B cell (primary cell): Measurements from ENCODE around the gene TMEM164. TPM values are rescaled to one million over a fixed set of nuclear protein-coding genes. Genes with fewer than 3 reads are reported as not detected.
A peak's percentile ranks its signal among the peaks of the same experiment; 100 is the strongest.

ENCODE experiments used
- ATAC-seq: fragments of 200-7000 bp; cut with Tn5 transposase; one replicate; pipeline ENCODE4 v1.10.0; 2021; ENCODE audit warnings: low read depth, mild to moderate bottlenecking, moderate number of reproducible peaks, moderate library complexity
- CTCF ChIA-PET: fragments of 350-600 bp; sonication (Branson Sonifier 250); formaldehyde crosslinking; loops from one replicate; lab custom pipeline; 2021; ENCODE audit warnings: antibody characterized with exemption, inconsistent platforms; lab: Charles Lee
- POLR2A ChIA-PET: fragments of 350-600 bp; sonication (Branson Sonifier 250); formaldehyde crosslinking; loops from one replicate; lab custom pipeline; 2021; ENCODE audit warnings: antibody characterized with exemption; lab: Charles Lee
- DNase-seq: peaks from one replicate; pipeline ENCODE4 v3.0.0; 2013
- H2AFZ ChIP-seq: 2 replicates; pipeline ENCODE4 v1.6.1; 2012; ENCODE audit warnings: mild to moderate bottlenecking, low read depth, low read length; ENCODE audit not compliant: insufficient read depth, poor library complexity, severe bottlenecking
- H3K27ac ChIP-seq, 2 donors: 1 replicate in 1 of 2; 2 replicates in 1 of 2; pipeline ENCODE4 v1.5.1; 2012 to 2013; ENCODE audit warnings: low read length in 2 of 2, mild to moderate bottlenecking in 2 of 2, moderate library complexity in 1 of 2
- H3K27me3 ChIP-seq, 4 experiments: fragments of 200-600 bp in 1 of 4; sonication (generic) in 1 of 4; replicated peaks in 1 of 4; 1 replicate in 2 of 4; 2 replicates in 2 of 4; pipeline versions ENCODE4 v1.6.1 to v1.7.0; 2013 to 2016; ENCODE audit warnings: low read length in 3 of 4, mild to moderate bottlenecking in 2 of 4, mixed read lengths in 1 of 4, moderate library complexity in 1 of 4; ENCODE audit not compliant: insufficient read depth in 4 of 4, control insufficient read depth in 3 of 4; ENCODE audit errors: control extremely low read depth in 1 of 4
- H3K36me3 ChIP-seq, 2 experiments: replicated peaks in 1 of 2; 1 replicate in 1 of 2; 2 replicates in 1 of 2; pipeline versions ENCODE4 v1.6.1 to v1.7.1; 2013; ENCODE audit warnings: low read length in 1 of 2; ENCODE audit not compliant: insufficient read depth in 2 of 2, control insufficient read depth in 1 of 2; ENCODE audit errors: control extremely low read depth in 1 of 2, extremely low read depth in 1 of 2
- H3K4me1 ChIP-seq, 2 donors: fragments of 200-600 bp in 1 of 2; sonication (generic) in 1 of 2; 1 replicate in 1 of 2; 2 replicates in 1 of 2; pipeline versions ENCODE4 v1.5.1 to v1.6.1; 2013 to 2017; ENCODE audit warnings: low read length in 2 of 2; ENCODE audit not compliant: control insufficient read depth in 2 of 2, insufficient read depth in 2 of 2
- H3K4me2 ChIP-seq: replicated peaks from 2 replicates; pipeline ENCODE3; 2012; ENCODE audit warnings: mild to moderate bottlenecking, low read depth, low read length; ENCODE audit not compliant: poor library complexity, severe bottlenecking
- H3K4me3 ChIP-seq, 5 experiments: fragments of 200-600 bp in 1 of 5; sonication (generic) in 1 of 5; 1 replicate in 3 of 5; 2 replicates in 2 of 5; pipeline versions ENCODE4 v1.5.1 to v1.7.0; 2011 to 2016; ENCODE audit warnings: low read length in 4 of 5, mild to moderate bottlenecking in 4 of 5, low read depth in 2 of 5, control low read depth in 1 of 5, moderate library complexity in 1 of 5; ENCODE audit not compliant: insufficient read depth in 1 of 5; ENCODE audit errors: control extremely low read depth in 1 of 5, extremely low read depth in 1 of 5
- H3K79me2 ChIP-seq: fragments of 200-600 bp; sonication (generic); one replicate; pipeline ENCODE4 v1.6.0; 2016; ENCODE audit warnings: low read length; ENCODE audit not compliant: control insufficient read depth, insufficient read depth
- H3K9ac ChIP-seq: fragments of 200-600 bp; sonication (generic); 2 replicates; pipeline ENCODE4 v1.6.1; 2017; ENCODE audit warnings: mild to moderate bottlenecking, low read length, moderate library complexity
- H3K9me3 ChIP-seq, 3 donors: one replicate each; pipeline versions ENCODE4 v1.6.1 to v1.7.1; 2013; ENCODE audit warnings: low read length in 2 of 3; ENCODE audit not compliant: control insufficient read depth in 2 of 3, insufficient read depth in 1 of 3; ENCODE audit errors: control extremely low read depth in 1 of 3
- H4K20me1 ChIP-seq: 2 replicates; pipeline ENCODE4 v1.6.0; 2012; ENCODE audit warnings: mild to moderate bottlenecking, low read length; ENCODE audit not compliant: insufficient read depth, control insufficient read depth, poor library complexity, severe bottlenecking
- H3K27ac Mint-ChIP-seq: one replicate; pipeline ENCODE4 v1.8.0; 2021; ENCODE audit warnings: mixed read lengths
- H3K27me3 Mint-ChIP-seq: one replicate; pipeline ENCODE4 v1.8.0; 2021; ENCODE audit warnings: mixed read lengths
- H3K4me1 Mint-ChIP-seq: one replicate; pipeline ENCODE4 v1.8.0; 2021; ENCODE audit warnings: mixed read lengths
- H3K4me3 Mint-ChIP-seq: one replicate; pipeline ENCODE4 v1.8.0; 2021; ENCODE audit warnings: mixed read lengths
- H3K9me3 Mint-ChIP-seq: one replicate; pipeline ENCODE4 v1.8.0; 2022; ENCODE audit warnings: mixed read lengths; ENCODE audit not compliant: insufficient read depth
- CTCF ChIP-seq: fragments of 200-600 bp; IDR thresholded peaks from one replicate; pipeline ENCODE4 v1.8.0; 2022; ENCODE audit warnings: antibody characterized with exemption, mild to moderate bottlenecking
- EZH2 ChIP-seq: IDR thresholded peaks from 2 replicates; pipeline ENCODE4 v1.6.1; 2012; ENCODE audit warnings: borderline replicate concordance, low read depth, mild to moderate bottlenecking, moderate library complexity, low read length; ENCODE audit not compliant: insufficient read depth, poor library complexity, severe bottlenecking
- WGBS: methylation state at CpG from one replicate; pipeline ENCODE4 v1.1.5; 2013; ENCODE audit warnings: missing lambda C conversion rate; ENCODE audit not compliant: insufficient coverage; 5-methylcytosine and 5-hydroxymethylcytosine counted together
- intact Hi-C: fragments of 100-400 bp; cut with micrococcal nuclease; formaldehyde crosslinking; loops from one replicate; pipeline ENCODE4 v1.10.0; 2022
- polyA plus RNA-seq: library from polyadenylated mRNA; depleted of rRNA; stranded (reverse); fragments of >200 nt; gene quantifications from 2 replicates; pipeline ENCODE4 v1.2.3, GENCODE V29; 2012
- total RNA-seq, 2 donors: library from RNA; stranded (reverse); fragments of 120-200 nt in 1 of 2; gene quantifications; 1 replicate in 1 of 2; 2 replicates in 1 of 2; pipeline versions ENCODE4 v1.2.3 to v1.2.4, GENCODE V29; 2013 to 2022

TMEM164 gene
- total and polyA plus RNA-seq, 2 donors (not counting 1 experiment from before 2014, with no cell fraction given): 9.4 to 26.6 TPM

GRCh38 chrX:110183314-110183713 is 180.4 kb downstream of the TMEM164 start:
- Histone ChIP-seq H3K4me1 (no peaks in the 10 kb centered on the region), H3K9me3 (no peaks in the 10 kb centered on the region), H3K9ac (no peak overlapping the region), H3K4me2 (no peak overlapping the region), H3K79me2 (no peaks in the 10 kb centered on the region), H3K27ac (no peak overlapping the region), H2AFZ (no peak overlapping the region), H4K20me1 (no peaks in the 10 kb centered on the region), H3K27me3 (no peaks in the 10 kb centered on the region), H3K36me3 (no peaks in the 10 kb centered on the region), H3K4me3 (no peak overlapping the region)
- TF ChIP-seq CTCF (no peak), EZH2 (no peak)
- H3K27ac Mint-ChIP-seq: no peak overlapping the region
- no CpG with 5 or more reads among the region's 2 CpGs for WGBS
- H3K27me3 Mint-ChIP-seq: no peaks in the 10 kb centered on the region
- no peaks in the 10 kb centered on the region for H3K4me1 Mint-ChIP-seq
- POLR2A ChIA-PET: no interaction called here
- no peak overlapping the region for H3K4me3 Mint-ChIP-seq
- no peaks in the 10 kb centered on the region for H3K9me3 Mint-ChIP-seq
- DNase-seq (no peak), ATAC-seq (no peak)
- intact Hi-C loops: no loop called here
- CTCF ChIA-PET: no interaction called here

GRCh38 chrX:110188701-110189558 is 186.0 kb downstream of the TMEM164 start:
- intact Hi-C loops: no loop called here
- no peak overlapping the region for H3K27ac ChIP-seq

More at GRCh38 chrX:110188701-110189558, 186.0 kb downstream of the TMEM164 start:
- Histone ChIP-seq H3K4me1 (no peaks in the 10 kb centered on the region), H3K36me3 (peaks cover 0 to 1% of the 10 kb centered on the region in 2 experiments), H3K79me2 (no peaks in the 10 kb centered on the region), H3K9ac (no peak overlapping the region), H3K27me3 (no peaks in the 10 kb centered on the region), H3K4me2 (no peak overlapping the region), H4K20me1 (no peaks in the 10 kb centered on the region), H2AFZ (no peak overlapping the region), H3K9me3 (no peaks in the 10 kb centered on the region), H3K4me3 (no peak overlapping the region)
- ChIA-PET CTCF (no interaction called here), POLR2A (no interaction called here)
- DNase-seq: no peak
- Mint-ChIP-seq H3K27me3 (no peaks in the 10 kb centered on the region), H3K9me3 (no peaks in the 10 kb centered on the region), H3K4me3 (no peak overlapping the region), H3K4me1 (peaks cover 15% of the 10 kb centered on the region), H3K27ac (peak overlapping the region; percentile 53)
- TF ChIP-seq EZH2 (no peak), CTCF (no peak)
- WGBS: no CpG with 5 or more reads among the region's 4 CpGs
- no peak for ATAC-seq
